ENCODE data around the gene CTNND2. TPM values are rescaled to one million over a fixed set of nuclear protein-coding genes. Genes with fewer than 3 reads are reported as not detected.
"Not testable (repeated sequence)": the region's sequence is repeated elsewhere in the genome, so short reads cannot be mapped to it uniquely, and the experiment has no call there.

The CTNND2 gene
- polyA plus RNA-seq, 1 of the 3 experiments (the other 2 are of a cell fraction) = not detected

GRCh38 chr5:11069041-11069440, 835.2 kb downstream of the CTNND2 start:
- POLR2A ChIA-PET = no interaction called here
- H3K79me2 ChIP-seq (ENCODE audit: insufficient read depth) = no peaks in the 10 kb centered on the region
- CTCF ChIA-PET = no interaction called here
- no peaks in the 10 kb centered on the region for H3K36me3 ChIP-seq (replicated peaks in 1 of 2; ENCODE audit: control insufficient read depth in 1 of 2, insufficient read depth in 2 of 2, low read length in 1 of 2)
- H2AFZ ChIP-seq (ENCODE audit: low read depth) = no peak overlapping the region
- H3K9me2 ChIP-seq = no peaks in the 10 kb centered on the region
- no peaks in the 10 kb centered on the region; the same call in 1 of the 2 replicates for H3K27me3 ChIP-seq (ENCODE audit: insufficient read depth)
- no peak overlapping the region for H3K9ac ChIP-seq
- H3K27ac ChIP-seq (ENCODE audit: low read depth in 2 of 2, low read length in 1 of 2) = no peak overlapping the region
- H3K9me3 ChIP-seq = no peaks in the 10 kb centered on the region
- WGBS (ENCODE audit: low lambda C conversion rate) = 46% methylated on average over 3 of the region's 3 CpGs
- no peaks in the 10 kb centered on the region for H4K20me1 ChIP-seq (ENCODE audit: insufficient read depth)
- H3K4me3 ChIP-seq (ENCODE audit: low read depth in 2 of 2, low read length in 1 of 2) = no peak overlapping the region
- H3F3A ChIP-seq (replicated peaks; ENCODE audit: insufficient read depth) = no peaks in the 10 kb centered on the region
- DNase-seq = no peak
- TF ChIP-seq, protein P1, sequence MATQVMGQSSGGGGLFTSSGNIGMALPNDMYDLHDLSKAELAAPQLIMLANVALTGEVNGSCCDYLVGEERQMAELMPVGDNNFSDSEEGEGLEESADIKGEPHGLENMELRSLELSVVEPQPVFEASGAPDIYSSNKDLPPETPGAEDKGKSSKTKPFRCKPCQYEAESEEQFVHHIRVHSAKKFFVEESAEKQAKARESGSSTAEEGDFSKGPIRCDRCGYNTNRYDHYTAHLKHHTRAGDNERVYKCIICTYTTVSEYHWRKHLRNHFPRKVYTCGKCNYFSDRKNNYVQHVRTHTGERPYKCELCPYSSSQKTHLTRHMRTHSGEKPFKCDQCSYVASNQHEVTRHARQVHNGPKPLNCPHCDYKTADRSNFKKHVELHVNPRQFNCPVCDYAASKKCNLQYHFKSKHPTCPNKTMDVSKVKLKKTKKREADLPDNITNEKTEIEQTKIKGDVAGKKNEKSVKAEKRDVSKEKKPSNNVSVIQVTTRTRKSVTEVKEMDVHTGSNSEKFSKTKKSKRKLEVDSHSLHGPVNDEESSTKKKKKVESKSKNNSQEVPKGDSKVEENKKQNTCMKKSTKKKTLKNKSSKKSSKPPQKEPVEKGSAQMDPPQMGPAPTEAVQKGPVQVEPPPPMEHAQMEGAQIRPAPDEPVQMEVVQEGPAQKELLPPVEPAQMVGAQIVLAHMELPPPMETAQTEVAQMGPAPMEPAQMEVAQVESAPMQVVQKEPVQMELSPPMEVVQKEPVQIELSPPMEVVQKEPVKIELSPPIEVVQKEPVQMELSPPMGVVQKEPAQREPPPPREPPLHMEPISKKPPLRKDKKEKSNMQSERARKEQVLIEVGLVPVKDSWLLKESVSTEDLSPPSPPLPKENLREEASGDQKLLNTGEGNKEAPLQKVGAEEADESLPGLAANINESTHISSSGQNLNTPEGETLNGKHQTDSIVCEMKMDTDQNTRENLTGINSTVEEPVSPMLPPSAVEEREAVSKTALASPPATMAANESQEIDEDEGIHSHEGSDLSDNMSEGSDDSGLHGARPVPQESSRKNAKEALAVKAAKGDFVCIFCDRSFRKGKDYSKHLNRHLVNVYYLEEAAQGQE (IDR thresholded peaks at IDR 0.05; ENCODE audit: low read depth, low read length) = no peak
- TF ChIP-seq, protein P2, sequence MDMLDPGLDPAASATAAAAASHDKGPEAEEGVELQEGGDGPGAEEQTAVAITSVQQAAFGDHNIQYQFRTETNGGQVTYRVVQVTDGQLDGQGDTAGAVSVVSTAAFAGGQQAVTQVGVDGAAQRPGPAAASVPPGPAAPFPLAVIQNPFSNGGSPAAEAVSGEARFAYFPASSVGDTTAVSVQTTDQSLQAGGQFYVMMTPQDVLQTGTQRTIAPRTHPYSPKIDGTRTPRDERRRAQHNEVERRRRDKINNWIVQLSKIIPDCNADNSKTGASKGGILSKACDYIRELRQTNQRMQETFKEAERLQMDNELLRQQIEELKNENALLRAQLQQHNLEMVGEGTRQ (IDR thresholded peaks at IDR 0.05; ENCODE audit: borderline replicate concordance, low read depth, low read length) = no peak
- TF ChIP-seq POLR2AphosphoS5 (IDR thresholded peaks at IDR 0.05; ENCODE audit: low read depth, low read length) = no peak
- TF ChIP-seq CHD2 (IDR thresholded peaks at IDR 0.05; ENCODE audit: low read length, partially characterized antibody) = no peak
- no peak for TF ChIP-seq FOXJ3 (CRISPR knock-in tag; IDR thresholded peaks at IDR 0.05)
- no peak for TF ChIP-seq GATA2 (CRISPR knock-in tag; IDR thresholded peaks at IDR 0.05)
- TF ChIP-seq, protein P3, sequence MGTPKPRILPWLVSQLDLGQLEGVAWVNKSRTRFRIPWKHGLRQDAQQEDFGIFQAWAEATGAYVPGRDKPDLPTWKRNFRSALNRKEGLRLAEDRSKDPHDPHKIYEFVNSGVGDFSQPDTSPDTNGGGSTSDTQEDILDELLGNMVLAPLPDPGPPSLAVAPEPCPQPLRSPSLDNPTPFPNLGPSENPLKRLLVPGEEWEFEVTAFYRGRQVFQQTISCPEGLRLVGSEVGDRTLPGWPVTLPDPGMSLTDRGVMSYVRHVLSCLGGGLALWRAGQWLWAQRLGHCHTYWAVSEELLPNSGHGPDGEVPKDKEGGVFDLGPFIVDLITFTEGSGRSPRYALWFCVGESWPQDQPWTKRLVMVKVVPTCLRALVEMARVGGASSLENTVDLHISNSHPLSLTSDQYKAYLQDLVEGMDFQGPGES (IDR thresholded peaks at IDR 0.05; ENCODE audit: low read depth, low read length) = no peak
- H3K4me1 ChIP-seq (ENCODE audit: control insufficient read depth in 1 of 2, insufficient read depth in 2 of 2, low read depth in 1 of 2, low read length in 1 of 2) = no peaks in the 10 kb centered on the region
- H3K4me2 ChIP-seq = no peak overlapping the region

GRCh38 chr5:11065723-11066122, 838.5 kb downstream of the CTNND2 start:
- CTCF ChIA-PET, H3K4me2 ChIP-seq: not testable (repeated sequence)

More at GRCh38 chr5:11065723-11066122, 838.5 kb downstream of the CTNND2 start:
- H3K4me3 ChIP-seq (ENCODE audit: low read depth in 2 of 2, low read length in 1 of 2); POLR2A ChIA-PET; H3K36me3 ChIP-seq (replicated peaks in 1 of 2; ENCODE audit: control insufficient read depth in 1 of 2, insufficient read depth in 2 of 2, low read length in 1 of 2); H4K20me1 ChIP-seq (ENCODE audit: insufficient read depth); H3K9ac ChIP-seq; H3K9me3 ChIP-seq; H3K79me2 ChIP-seq (ENCODE audit: insufficient read depth); H2AFZ ChIP-seq (ENCODE audit: low read depth); H3K27ac ChIP-seq (ENCODE audit: low read depth in 2 of 2, low read length in 1 of 2); H3F3A ChIP-seq (replicated peaks; ENCODE audit: insufficient read depth); H3K4me1 ChIP-seq (ENCODE audit: control insufficient read depth in 1 of 2, insufficient read depth in 2 of 2, low read depth in 1 of 2, low read length in 1 of 2); H3K27me3 ChIP-seq (ENCODE audit: insufficient read depth); H3K9me2 ChIP-seq; DNase-seq: not testable (repeated sequence)
- 26% methylated on average over 1 of the region's 1 CpG for WGBS (ENCODE audit: low lambda C conversion rate)

Measured in SK-N-SH (cell line).